HCT116 (cell line): Measurements from ENCODE around the gene TCF7L2.

Experiments
- CEBPB ChIP-seq: IDR thresholded peaks from 2 replicates; pipeline ENCODE4 v1.6.1; 2012; ENCODE audit warnings: low read depth
- CTCF ChIP-seq, 3 experiments: fragments of 200-600 bp in 1 of 3; sonication (generic) in 1 of 3; IDR thresholded peaks in 2 of 3; conservative IDR thresholded peaks in 1 of 3; 2 replicates each; pipeline ENCODE4 v1.5.1; 2012 to 2017; ENCODE audit warnings: low read depth in 2 of 3, low read length in 2 of 3, antibody characterized with exemption in 1 of 3, borderline replicate concordance in 1 of 3, control low read depth in 1 of 3, mild to moderate bottlenecking in 1 of 3, mixed read lengths in 1 of 3, mixed run types in 1 of 3, moderate library complexity in 1 of 3; ENCODE audit not compliant: insufficient read depth in 1 of 3
- EZH2phosphoT487 ChIP-seq: fragments of 200-600 bp; IDR thresholded peaks from 2 replicates; pipeline ENCODE4 v1.6.1; 2018; ENCODE audit warnings: antibody characterized with exemption, borderline replicate concordance
- TF ChIP-seq, protein P1 (sequence below): IDR thresholded peaks from 2 replicates; pipeline ENCODE4 v1.6.1; 2012; ENCODE audit warnings: low read depth

- TF ChIP-seq, protein P1, sequence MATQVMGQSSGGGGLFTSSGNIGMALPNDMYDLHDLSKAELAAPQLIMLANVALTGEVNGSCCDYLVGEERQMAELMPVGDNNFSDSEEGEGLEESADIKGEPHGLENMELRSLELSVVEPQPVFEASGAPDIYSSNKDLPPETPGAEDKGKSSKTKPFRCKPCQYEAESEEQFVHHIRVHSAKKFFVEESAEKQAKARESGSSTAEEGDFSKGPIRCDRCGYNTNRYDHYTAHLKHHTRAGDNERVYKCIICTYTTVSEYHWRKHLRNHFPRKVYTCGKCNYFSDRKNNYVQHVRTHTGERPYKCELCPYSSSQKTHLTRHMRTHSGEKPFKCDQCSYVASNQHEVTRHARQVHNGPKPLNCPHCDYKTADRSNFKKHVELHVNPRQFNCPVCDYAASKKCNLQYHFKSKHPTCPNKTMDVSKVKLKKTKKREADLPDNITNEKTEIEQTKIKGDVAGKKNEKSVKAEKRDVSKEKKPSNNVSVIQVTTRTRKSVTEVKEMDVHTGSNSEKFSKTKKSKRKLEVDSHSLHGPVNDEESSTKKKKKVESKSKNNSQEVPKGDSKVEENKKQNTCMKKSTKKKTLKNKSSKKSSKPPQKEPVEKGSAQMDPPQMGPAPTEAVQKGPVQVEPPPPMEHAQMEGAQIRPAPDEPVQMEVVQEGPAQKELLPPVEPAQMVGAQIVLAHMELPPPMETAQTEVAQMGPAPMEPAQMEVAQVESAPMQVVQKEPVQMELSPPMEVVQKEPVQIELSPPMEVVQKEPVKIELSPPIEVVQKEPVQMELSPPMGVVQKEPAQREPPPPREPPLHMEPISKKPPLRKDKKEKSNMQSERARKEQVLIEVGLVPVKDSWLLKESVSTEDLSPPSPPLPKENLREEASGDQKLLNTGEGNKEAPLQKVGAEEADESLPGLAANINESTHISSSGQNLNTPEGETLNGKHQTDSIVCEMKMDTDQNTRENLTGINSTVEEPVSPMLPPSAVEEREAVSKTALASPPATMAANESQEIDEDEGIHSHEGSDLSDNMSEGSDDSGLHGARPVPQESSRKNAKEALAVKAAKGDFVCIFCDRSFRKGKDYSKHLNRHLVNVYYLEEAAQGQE = no peak
- TF ChIP-seq CTCF (IDR thresholded peaks at IDR 0.05 in 2 of 3, conservative IDR thresholded peaks at IDR 0.05 in 1 of 3; ENCODE audit: borderline replicate concordance in 1 of 3, insufficient read depth in 1 of 3, low read depth in 2 of 3, low read length in 2 of 3) (no peak), CEBPB (no peak), EZH2phosphoT487 (no peak)
These were observed 789 bp downstream of the TCF7L2 start for GRCh38 chr10:112950714-112951358.
